HL-60 (cell line): Measurements from ENCODE around the gene CAMKK1.

ENCODE experiments used
- DNase-seq, 2 experiments: peaks; one replicate each; pipeline ENCODE4 v3.0.0-alpha.2; 2010 to 2020; ENCODE audit warnings: low read depth in 1 of 2, low spot score in 1 of 2
- H3K27ac ChIP-seq: fragments of 250-450 bp; sonication (Bioruptor Pico); replicated peaks from 2 replicates; pipeline ENCODE4 v1.5.1; 2020; ENCODE audit warnings: mild to moderate bottlenecking, moderate library complexity
- H3K27me3 ChIP-seq: fragments of 250-450 bp; sonication (Bioruptor Pico); 2 replicates; pipeline ENCODE4 v1.5.1; 2021; ENCODE audit warnings: mild to moderate bottlenecking, moderate library complexity; ENCODE audit not compliant: insufficient read depth, poor library complexity, severe bottlenecking
- H3K4me3 ChIP-seq: replicated peaks from 2 replicates; pipeline ENCODE4 v1.5.1; 2011; ENCODE audit warnings: mild to moderate bottlenecking, control low read depth, low read length; ENCODE audit not compliant: insufficient read depth
- GABPA ChIP-seq: IDR thresholded peaks from 2 replicates; pipeline ENCODE4 v1.6.1; 2012; ENCODE audit warnings: low read depth
- POLR2AphosphoS5 ChIP-seq: IDR thresholded peaks from 2 replicates; pipeline ENCODE4 v1.6.1; 2012; ENCODE audit warnings: low read depth
- SPI1 ChIP-seq: IDR thresholded peaks from 2 replicates; pipeline ENCODE4 v1.6.1; 2012; ENCODE audit warnings: low read depth, mild to moderate bottlenecking, borderline replicate concordance
- TF ChIP-seq, protein P1 (sequence below): IDR thresholded peaks from 2 replicates; pipeline ENCODE4 v1.6.1; 2012; ENCODE audit warnings: low read depth; ENCODE audit not compliant: insufficient replicate concordance
- TF ChIP-seq, protein P2 (sequence below): IDR thresholded peaks from one replicate; pipeline ENCODE4 v1.5.1; 2011; ENCODE audit warnings: low read length, control low read depth, inconsistent platforms; ENCODE audit not compliant: insufficient read depth

CAMKK1 gene

DNA sequence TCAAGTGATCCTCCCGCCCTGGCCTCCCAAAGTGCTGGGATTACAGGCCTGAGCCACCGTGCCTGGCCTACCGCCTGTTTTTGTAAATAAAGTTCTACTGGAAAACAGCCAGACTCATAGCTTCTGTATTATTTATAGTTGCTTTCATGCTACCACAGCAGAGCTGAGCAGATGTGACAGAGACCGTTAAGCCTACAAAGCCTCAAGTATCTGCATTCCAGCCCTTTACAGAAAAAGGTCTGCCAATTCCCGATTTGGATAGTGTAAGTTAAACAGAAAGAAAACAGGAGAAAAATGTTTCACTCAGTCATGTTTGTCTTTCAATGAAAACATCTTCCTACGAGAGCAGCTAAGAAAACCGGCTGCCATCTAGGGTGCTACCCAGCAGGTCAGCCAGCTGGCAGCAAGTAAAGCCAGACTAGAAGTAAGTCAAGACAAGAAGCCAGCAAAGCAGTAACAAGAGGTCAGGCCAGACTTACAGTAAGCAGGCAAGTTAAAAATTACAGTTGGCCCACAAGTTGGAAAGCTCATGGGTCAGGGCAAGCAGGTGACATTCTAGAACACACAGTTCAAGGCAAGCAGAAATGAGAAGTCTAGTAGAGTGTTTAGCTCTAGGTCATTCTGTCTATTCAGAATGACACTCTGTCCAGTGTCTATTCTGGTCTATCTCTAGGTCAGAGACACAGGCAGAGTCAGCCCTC, 64.6 kb downstream of the CAMKK1 start:
- H3K27me3 ChIP-seq: no peaks in the 10 kb centered on the region
- H3K27ac ChIP-seq: no peak overlapping the region
- no peak for DNase-seq
- TF ChIP-seq POLR2AphosphoS5 (no peak), SPI1 (no peak), GABPA (no peak)
- TF ChIP-seq, protein P1, sequence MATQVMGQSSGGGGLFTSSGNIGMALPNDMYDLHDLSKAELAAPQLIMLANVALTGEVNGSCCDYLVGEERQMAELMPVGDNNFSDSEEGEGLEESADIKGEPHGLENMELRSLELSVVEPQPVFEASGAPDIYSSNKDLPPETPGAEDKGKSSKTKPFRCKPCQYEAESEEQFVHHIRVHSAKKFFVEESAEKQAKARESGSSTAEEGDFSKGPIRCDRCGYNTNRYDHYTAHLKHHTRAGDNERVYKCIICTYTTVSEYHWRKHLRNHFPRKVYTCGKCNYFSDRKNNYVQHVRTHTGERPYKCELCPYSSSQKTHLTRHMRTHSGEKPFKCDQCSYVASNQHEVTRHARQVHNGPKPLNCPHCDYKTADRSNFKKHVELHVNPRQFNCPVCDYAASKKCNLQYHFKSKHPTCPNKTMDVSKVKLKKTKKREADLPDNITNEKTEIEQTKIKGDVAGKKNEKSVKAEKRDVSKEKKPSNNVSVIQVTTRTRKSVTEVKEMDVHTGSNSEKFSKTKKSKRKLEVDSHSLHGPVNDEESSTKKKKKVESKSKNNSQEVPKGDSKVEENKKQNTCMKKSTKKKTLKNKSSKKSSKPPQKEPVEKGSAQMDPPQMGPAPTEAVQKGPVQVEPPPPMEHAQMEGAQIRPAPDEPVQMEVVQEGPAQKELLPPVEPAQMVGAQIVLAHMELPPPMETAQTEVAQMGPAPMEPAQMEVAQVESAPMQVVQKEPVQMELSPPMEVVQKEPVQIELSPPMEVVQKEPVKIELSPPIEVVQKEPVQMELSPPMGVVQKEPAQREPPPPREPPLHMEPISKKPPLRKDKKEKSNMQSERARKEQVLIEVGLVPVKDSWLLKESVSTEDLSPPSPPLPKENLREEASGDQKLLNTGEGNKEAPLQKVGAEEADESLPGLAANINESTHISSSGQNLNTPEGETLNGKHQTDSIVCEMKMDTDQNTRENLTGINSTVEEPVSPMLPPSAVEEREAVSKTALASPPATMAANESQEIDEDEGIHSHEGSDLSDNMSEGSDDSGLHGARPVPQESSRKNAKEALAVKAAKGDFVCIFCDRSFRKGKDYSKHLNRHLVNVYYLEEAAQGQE: no peak
- TF ChIP-seq, protein P2, sequence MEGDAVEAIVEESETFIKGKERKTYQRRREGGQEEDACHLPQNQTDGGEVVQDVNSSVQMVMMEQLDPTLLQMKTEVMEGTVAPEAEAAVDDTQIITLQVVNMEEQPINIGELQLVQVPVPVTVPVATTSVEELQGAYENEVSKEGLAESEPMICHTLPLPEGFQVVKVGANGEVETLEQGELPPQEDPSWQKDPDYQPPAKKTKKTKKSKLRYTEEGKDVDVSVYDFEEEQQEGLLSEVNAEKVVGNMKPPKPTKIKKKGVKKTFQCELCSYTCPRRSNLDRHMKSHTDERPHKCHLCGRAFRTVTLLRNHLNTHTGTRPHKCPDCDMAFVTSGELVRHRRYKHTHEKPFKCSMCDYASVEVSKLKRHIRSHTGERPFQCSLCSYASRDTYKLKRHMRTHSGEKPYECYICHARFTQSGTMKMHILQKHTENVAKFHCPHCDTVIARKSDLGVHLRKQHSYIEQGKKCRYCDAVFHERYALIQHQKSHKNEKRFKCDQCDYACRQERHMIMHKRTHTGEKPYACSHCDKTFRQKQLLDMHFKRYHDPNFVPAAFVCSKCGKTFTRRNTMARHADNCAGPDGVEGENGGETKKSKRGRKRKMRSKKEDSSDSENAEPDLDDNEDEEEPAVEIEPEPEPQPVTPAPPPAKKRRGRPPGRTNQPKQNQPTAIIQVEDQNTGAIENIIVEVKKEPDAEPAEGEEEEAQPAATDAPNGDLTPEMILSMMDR: no peak
- H3K4me3 ChIP-seq: no peak overlapping the region

GRCh38 chr17:3827124-3827773, 65.6 kb downstream of the CAMKK1 start:
- no peak for TF ChIP-seq GABPA
- TF ChIP-seq, protein P1: no peak
- no peak for TF ChIP-seq SPI1
- no peak for TF ChIP-seq POLR2AphosphoS5
- TF ChIP-seq, protein P2: peak; percentile 39
- Histone ChIP-seq H3K27ac (no peak overlapping the region), H3K27me3 (no peaks in the 10 kb centered on the region), H3K4me3 (no peak overlapping the region)
- DNase-seq: peak in 1 of 2 experiments; percentile 50

DNA sequence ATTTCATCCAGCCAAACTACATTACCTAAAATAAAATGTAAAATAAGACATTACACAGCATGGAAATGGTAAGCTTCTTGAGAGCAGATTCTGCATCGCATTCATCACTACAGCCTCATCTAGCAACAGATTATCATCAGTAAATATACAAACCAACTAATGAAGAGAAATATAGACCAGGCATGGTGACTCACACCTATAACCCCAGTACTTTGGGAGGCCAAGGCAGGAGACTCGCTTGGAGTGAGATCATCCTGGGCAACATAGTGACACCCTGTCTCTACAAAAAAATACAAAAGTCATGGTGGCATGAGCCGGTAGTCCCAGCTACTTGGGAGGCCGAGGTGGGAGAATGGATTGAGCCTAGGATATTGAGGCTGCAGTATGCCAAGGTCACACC, 66.7 kb downstream of the CAMKK1 start:
- no peak overlapping the region for H3K27ac ChIP-seq
- TF ChIP-seq POLR2AphosphoS5 (no peak), SPI1 (no peak), GABPA (no peak)
- TF ChIP-seq, protein P2: no peak
- TF ChIP-seq, protein P1: no peak
- H3K4me3 ChIP-seq: no peak overlapping the region
- DNase-seq: no peak
- no peaks in the 10 kb centered on the region for H3K27me3 ChIP-seq
